ENCODE measurements around the gene CCDC17. TPM values are rescaled to one million over a fixed set of nuclear protein-coding genes. Genes with fewer than 3 reads are reported as not detected.

CCDC17 gene
- total RNA-seq, 1 experiment from 2014 or later: 6.6 TPM

GRCh38 chr1:45570631-45571030 lies 53.2 kb downstream of the CCDC17 start:
- Histone ChIP-seq H3K27me3 (ENCODE audit: insufficient read depth, low read depth) (no peaks in the 10 kb centered on the region), H3F3A (ENCODE audit: insufficient read depth, low read depth) (peaks cover 32% of the 10 kb centered on the region), H4K20me1 (ENCODE audit: insufficient read depth) (0 out of 2 replicates have a peak, but pooled peaks cover 4% of the 10 kb centered on the region), H3K9me2 (ENCODE audit: insufficient read depth) (no peaks in the 10 kb centered on the region), H2AFZ (no peak overlapping the region), H3K4me2 (no peak overlapping the region), H3K4me1 (replicated peaks; ENCODE audit: insufficient read depth) (peaks cover 8% of the 10 kb centered on the region; the same call in 1 of the 2 replicates), H3K36me3 (ENCODE audit: low read depth) (peaks cover 6% of the 10 kb centered on the region), H3K27ac (no peak overlapping the region), H3K9me3 (ENCODE audit: insufficient read depth, low read depth) (no peaks in the 10 kb centered on the region), H3K4me3 (no peak overlapping the region), H3K79me2 (ENCODE audit: low read depth) (no peaks in the 10 kb centered on the region)
- ChIA-PET CTCF (interaction anchor here (0.6 kb wide), 1 partner anchor 172 kb away, joined by 3 read pairs; no protein-coding TSS in a partner anchor), POLR2A (ENCODE audit: unreplicated experiment) (no interaction called here)
- TF ChIP-seq CTCF (conservative IDR thresholded peaks at IDR 0.05) (no peak), EZH2 (IDR thresholded peaks at IDR 0.05; ENCODE audit: low read depth) (no peak)
- DNase-seq: no peak
- no TSS peak for BruUV-seq (replicated peaks)
- intact Hi-C loops (cut with micrococcal nuclease; ENCODE audit: unreplicated experiment): loop anchor here (1.0 to 5.0 kb wide), 4 partner anchors 58 to 733 kb away; no protein-coding TSS in a partner anchor

Other genes starting within 250 kb of the CCDC17 start
- 13.8 and 17.5 TPM in 2 replicates for gene TESK2, start 132.9 kb downstream of the CCDC17 start, total RNA-seq (2021)
- 4.2 and 4.4 TPM in 2 replicates for gene CCDC163, start 124.0 kb downstream of the CCDC17 start, total RNA-seq (2021)
- 3.0 and 7.3 TPM in 2 replicates for gene MMACHC, start 123.8 kb downstream of the CCDC17 start, total RNA-seq (2021)
- 1,455 and 1,838 TPM in 2 replicates for gene PRDX1, start 102.2 kb downstream of the CCDC17 start, total RNA-seq (2021)
- gene AKR1A1, start 73.2 kb downstream of the CCDC17 start, total RNA-seq (2021): 202 and 277 TPM in 2 replicates
- 211 and 221 TPM in 2 replicates for gene NASP, start 40.0 kb downstream of the CCDC17 start, total RNA-seq (2021)
- gene GPBP1L1, start 62.5 kb upstream of the CCDC17 start, total RNA-seq (2021): 124 and 138 TPM in 2 replicates
- gene TMEM69, start 64.1 kb upstream of the CCDC17 start, total RNA-seq (2021): 25.5 and 49.4 TPM in 2 replicates
- gene IPP, start 126.6 kb upstream of the CCDC17 start, total RNA-seq (2021): 25.2 and 25.4 TPM in 2 replicates
- gene MAST2, start 179.6 kb upstream of the CCDC17 start, total RNA-seq (2021): 58.8 and 69.3 TPM in 2 replicates